A549 (cell line): ENCODE measurements around the gene NR3C1. TPM values are rescaled to one million over a fixed set of nuclear protein-coding genes. Genes with fewer than 3 reads are reported as not detected.

Experiments used
- ATAC-seq, 2 experiments: fragments of 200-7000 bp in 1 of 2; fragments of >200 bp in 1 of 2; cut with Nextera tagmentation in 1 of 2; cut with Tn5 transposase in 1 of 2; 3 replicates each; pipeline versions ENCODE4 v1.8.0 to v1.9.1; 2018 to 2020; ENCODE audit warnings: mild to moderate bottlenecking in 1 of 2, moderate library complexity in 1 of 2
- CTCF ChIA-PET: fragments of 300-600 bp; sonication (Branson Sonifier 250); formaldehyde crosslinking; extraction: SDS; loops from one replicate; lab custom pipeline; 2021; ENCODE audit warnings: antibody characterized with exemption, inconsistent platforms; lab: Yijun Ruan, JAX
- POLR2A ChIA-PET: fragments of 350-600 bp; formaldehyde crosslinking; extraction: SDS; loops from one replicate; lab custom pipeline; 2021; ENCODE audit warnings: antibody characterized with exemption, inconsistent platforms; lab: Yijun Ruan, JAX
- DNase-seq, 2 experiments: peaks; one replicate each; pipeline versions ENCODE4 v3.0.0 to v3.0.0-alpha.2; 2011 to 2016; ENCODE audit warnings: low read depth in 1 of 2, low spot score in 1 of 2
- FAIRE-seq: peaks from 2 replicates; lab custom pipeline; 2011; peaks lifted over from hg19 to GRCh38; lab: Jason Lieb, UNC
- H3K27ac ChIP-seq, 2 experiments: fragments of >200 bp; sonication (Bioruptor Twin); formaldehyde crosslinking; 3 replicates each; pipeline ENCODE4 v1.5.1; 2016 to 2017
- H3K4me1 ChIP-seq: fragments of >200 bp; sonication (Bioruptor Twin); formaldehyde crosslinking; 3 replicates; pipeline ENCODE4 v1.6.1; 2016
- H3K4me2 ChIP-seq: fragments of >200 bp; sonication (Bioruptor Twin); formaldehyde crosslinking; 3 replicates; pipeline ENCODE4 v1.6.1; 2016
- H3K4me3 ChIP-seq: fragments of >200 bp; sonication (Bioruptor Twin); formaldehyde crosslinking; 3 replicates; pipeline ENCODE4 v1.5.1; 2016
- H3K9me3 ChIP-seq: fragments of >200 bp; sonication (Bioruptor Twin); formaldehyde crosslinking; 3 replicates; pipeline ENCODE4 v1.6.1; 2016
- CBX8 ChIP-seq: fragments of 200-600 bp; sonication (generic); IDR thresholded peaks from 2 replicates; pipeline ENCODE4 v1.6.1; 2016
- EHMT2 ChIP-seq: fragments of 200-600 bp; sonication (generic); IDR thresholded peaks from 2 replicates; pipeline ENCODE4 v1.6.1; 2016; ENCODE audit warnings: antibody characterized with exemption, low read depth, mild to moderate bottlenecking, moderate library complexity
- ELK1 ChIP-seq: fragments of 150-350 bp; IDR thresholded peaks from 2 replicates; pipeline ENCODE4 v1.6.1; 2014; ENCODE audit warnings: low read depth, mild to moderate bottlenecking, low read length
- EP300 ChIP-seq, 2 experiments: fragments of >200 bp; sonication (Bioruptor Twin); formaldehyde crosslinking; IDR thresholded peaks; 2 replicates in 1 of 2; 3 replicates in 1 of 2; pipeline ENCODE4 v1.6.1; 2016 to 2017
- ESRRA ChIP-seq: fragments of 150-350 bp; IDR thresholded peaks from 2 replicates; pipeline ENCODE4 v1.6.1; 2014; ENCODE audit warnings: mild to moderate bottlenecking, low read length, borderline replicate concordance
- FOSB ChIP-seq: fragments of 250-450 bp; sonication (Bioruptor Pico); IDR thresholded peaks from 2 replicates; pipeline ENCODE4 v1.5.0; 2020; ENCODE audit warnings: mild to moderate bottlenecking, moderate library complexity
- FOSL2 ChIP-seq, 2 experiments: fragments of 450-650 bp in 1 of 2; fragments of >200 bp in 1 of 2; sonication (Bioruptor Twin) in 1 of 2; formaldehyde crosslinking; IDR thresholded peaks; 2 replicates each; pipeline versions ENCODE4 v1.5.0 to v1.6.1; 2016 to 2020; ENCODE audit warnings: mild to moderate bottlenecking in 1 of 2, moderate library complexity in 1 of 2
- FOXS1 ChIP-seq: fragments of 250-450 bp; sonication (Bioruptor Pico); IDR thresholded peaks from 2 replicates; pipeline ENCODE4 v1.5.0; 2020; ENCODE audit warnings: mild to moderate bottlenecking, moderate library complexity
- HDAC2 ChIP-seq: fragments of 200-600 bp; sonication (generic); IDR thresholded peaks from 2 replicates; pipeline ENCODE4 v1.6.1; 2016
- HOXB13 ChIP-seq: fragments of 250-450 bp; sonication (Bioruptor Pico); IDR thresholded peaks from 2 replicates; pipeline ENCODE4 v1.5.0; 2020; ENCODE audit warnings: low read depth, mild to moderate bottlenecking, moderate library complexity
- KDM1A ChIP-seq: fragments of 200-600 bp; sonication (generic); IDR thresholded peaks from 2 replicates; pipeline ENCODE4 v1.6.1; 2016; ENCODE audit warnings: low read depth, mild to moderate bottlenecking
- MAFK ChIP-seq: fragments of 450-650 bp; IDR thresholded peaks from 2 replicates; pipeline ENCODE4 v1.6.1; 2014; ENCODE audit not compliant: partially characterized antibody
- MAX ChIP-seq: IDR thresholded peaks from 2 replicates; pipeline ENCODE4 v1.6.1; 2012
- MAZ ChIP-seq: fragments of 150-350 bp; IDR thresholded peaks from 2 replicates; pipeline ENCODE4 v1.6.1; 2014; ENCODE audit warnings: antibody characterized with exemption, low read depth, low read length, borderline replicate concordance
- NPAS2 ChIP-seq: fragments of 250-450 bp; sonication (Bioruptor Pico); IDR thresholded peaks from 2 replicates; pipeline ENCODE4 v1.8.0; 2022; ENCODE audit warnings: mild to moderate bottlenecking, moderate library complexity, borderline replicate concordance
- NR3C1 ChIP-seq: fragments of >200 bp; sonication (Bioruptor Twin); formaldehyde crosslinking; IDR thresholded peaks from 3 replicates; pipeline ENCODE4 v1.6.1; 2017
- PBX3 ChIP-seq: IDR thresholded peaks from 2 replicates; pipeline ENCODE4 v1.6.1; 2012
- PHF8 ChIP-seq: fragments of 200-600 bp; sonication (generic); IDR thresholded peaks from 2 replicates; pipeline ENCODE4 v1.6.1; 2016; ENCODE audit warnings: low read depth, mild to moderate bottlenecking, antibody characterized with exemption, moderate library complexity, borderline replicate concordance
- RCOR1 ChIP-seq: fragments of 150-350 bp; IDR thresholded peaks from 2 replicates; pipeline ENCODE4 v1.6.1; 2014; ENCODE audit warnings: antibody characterized with exemption, low read length, low read depth
- RFX5 ChIP-seq: fragments of 450-650 bp; IDR thresholded peaks from 2 replicates; pipeline ENCODE4 v1.7.1; 2014; ENCODE audit warnings: antibody characterized with exemption, mild to moderate bottlenecking, moderate library complexity
- RNF2 ChIP-seq: fragments of 200-600 bp; sonication (generic); IDR thresholded peaks from 2 replicates; pipeline ENCODE4 v1.6.1; 2016; ENCODE audit warnings: low read depth, mild to moderate bottlenecking, antibody characterized with exemption, moderate library complexity, borderline replicate concordance
- SMC3 ChIP-seq: fragments of >200 bp; sonication (Bioruptor Twin); formaldehyde crosslinking; IDR thresholded peaks from 3 replicates; pipeline ENCODE4 v1.6.1; 2018; ENCODE audit warnings: inconsistent platforms
- SREBF2 ChIP-seq: fragments of 450-650 bp; IDR thresholded peaks from 2 replicates; pipeline ENCODE4 v1.6.1; 2014; ENCODE audit warnings: mild to moderate bottlenecking, moderate library complexity
- TFCP2L1 ChIP-seq: fragments of 250-450 bp; sonication (Bioruptor Pico); IDR thresholded peaks from 2 replicates; pipeline ENCODE4 v1.5.0; 2021; ENCODE audit warnings: mild to moderate bottlenecking
- ZC3H11A ChIP-seq: fragments of 450-650 bp; IDR thresholded peaks from 2 replicates; pipeline ENCODE4 v1.6.1; 2014; ENCODE audit warnings: antibody characterized with exemption, mild to moderate bottlenecking
- ZFP36 ChIP-seq: fragments of 450-650 bp; IDR thresholded peaks from 2 replicates; pipeline ENCODE4 v1.6.1; 2014; ENCODE audit warnings: borderline replicate concordance; ENCODE audit not compliant: partially characterized antibody
- ZNF302 ChIP-seq: fragments of 250-450 bp; sonication (Bioruptor Pico); IDR thresholded peaks from 2 replicates; pipeline ENCODE4 v1.9.0; 2021; ENCODE audit warnings: inconsistent platforms, mild to moderate bottlenecking, moderate library complexity
- ZSCAN20 ChIP-seq: fragments of 250-450 bp; sonication (Bioruptor Pico); IDR thresholded peaks from 2 replicates; pipeline ENCODE4 v1.8.0; 2022; ENCODE audit warnings: mild to moderate bottlenecking, moderate library complexity
- WGBS: methylation state at CpG from one replicate; pipeline ENCODE4 v1.1.6; 2017; ENCODE audit errors: missing lambda C conversion rate; 5-methylcytosine and 5-hydroxymethylcytosine counted together
- polyA plus RNA-seq, 4 experiments: library from polyadenylated mRNA; depleted of rRNA in 3 of 4; stranded (reverse); fragments of >200 nt; fragmentation: RNase III in 1 of 4; extraction: RNeasy Plus Mini Kit Qiagen cat#74134 plus additional on column Dnase treatment in 1 of 4; gene quantifications; 2 replicates in 3 of 4; 3 replicates in 1 of 4; pipeline ENCODE4 v1.2.3, GENCODE V29; 2011 to 2017

The NR3C1 gene
- polyA plus RNA-seq, 2 of the 4 experiments (the other 2 are of a cell fraction), result 46.5 to 73.0 TPM

GRCh38 chr5:143268388-143268787, 135.1 kb downstream of the NR3C1 start:
- DNase-seq, result no peak
- no peak overlapping the region for H3K27ac ChIP-seq
- no peak for TF ChIP-seq ZC3H11A
- TF ChIP-seq EP300 (IDR thresholded peaks at IDR 0.05), result no peak
- no peak for TF ChIP-seq HOXB13
- no peak for TF ChIP-seq RFX5
- TF ChIP-seq ELK1, result no peak
- no peak for TF ChIP-seq SMC3
- TF ChIP-seq ZNF302 (CRISPR knock-in tag), result no peak
- TF ChIP-seq ESRRA, result no peak
- TF ChIP-seq SREBF2, result no peak
- TF ChIP-seq TFCP2L1 (CRISPR knock-in tag), result no peak
- TF ChIP-seq NPAS2 (CRISPR knock-in tag), result no peak
- TF ChIP-seq PBX3, result no peak
- TF ChIP-seq HDAC2, result no peak
- TF ChIP-seq RCOR1, result no peak
- TF ChIP-seq MAZ, result no peak
- TF ChIP-seq PHF8, result no peak
- no peak for TF ChIP-seq FOSB (CRISPR knock-in tag)
- ChIA-PET CTCF (interaction anchor here (0.7 kb wide), 1 partner anchor 30 kb away, joined by 5 read pairs; no protein-coding TSS in a partner anchor), POLR2A (no interaction called here)
- WGBS, result 91% methylated on average over 2 of the region's 2 CpGs
- H3K4me1 ChIP-seq, result peaks cover 7% of the 10 kb centered on the region
- no peak overlapping the region for H3K4me2 ChIP-seq
- peaks cover 10% of the 10 kb centered on the region; the same call in 1 of the 3 replicates for H3K9me3 ChIP-seq
- FAIRE-seq, result no peak
- no peak overlapping the region for H3K4me3 ChIP-seq
- no peak for ATAC-seq

DNA sequence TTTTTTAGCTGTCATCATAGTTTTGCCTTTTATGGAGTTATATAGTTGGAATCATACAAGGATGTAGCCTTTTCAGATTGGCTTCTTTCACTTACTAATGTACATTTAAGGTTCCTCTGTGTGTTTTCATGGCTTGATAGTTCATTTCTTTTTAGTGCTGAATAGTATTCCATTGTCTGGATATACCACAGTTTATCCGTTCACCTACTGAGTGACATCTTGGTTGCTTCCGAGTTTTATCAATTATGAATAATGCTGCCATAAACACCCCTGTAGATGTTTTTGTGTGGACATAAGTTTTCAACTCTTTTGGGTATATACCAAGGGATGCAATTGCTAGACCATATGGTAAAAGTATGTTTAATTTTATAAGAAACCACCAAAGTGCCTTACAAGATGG, 136.3 kb downstream of the NR3C1 start:
- Histone ChIP-seq H3K4me1 (peaks cover 19% of the 10 kb centered on the region), H3K27ac (no peak overlapping the region), H3K4me2 (no peak overlapping the region), H3K9me3 (peaks cover 10% of the 10 kb centered on the region; the same call in 1 of the 3 replicates), H3K4me3 (no peak overlapping the region)
- ATAC-seq (no peak), FAIRE-seq (no peak), DNase-seq (no peak)
- TF ChIP-seq RNF2, result no peak
- TF ChIP-seq SMC3, result no peak
- TF ChIP-seq FOXS1 (CRISPR knock-in tag), result no peak
- TF ChIP-seq MAFK, result no peak
- no peak for TF ChIP-seq RFX5
- no peak for TF ChIP-seq ZC3H11A
- no peak for TF ChIP-seq MAX
- TF ChIP-seq FOSL2 (IDR thresholded peaks at IDR 0.05), result no peak
- TF ChIP-seq FOSL2 (CRISPR knock-in tag; IDR thresholded peaks at IDR 0.05), result no peak
- no peak for TF ChIP-seq ZNF302 (CRISPR knock-in tag)
- no peak for TF ChIP-seq MAZ
- TF ChIP-seq ZFP36, result no peak
- TF ChIP-seq ZSCAN20, result no peak
- no peak for TF ChIP-seq KDM1A
- TF ChIP-seq EHMT2, result no peak
- TF ChIP-seq NR3C1, result no peak
- TF ChIP-seq CBX8, result no peak
- ChIA-PET CTCF (interaction anchor here (1.1 kb wide), 1 partner anchor 20 kb away, joined by 4 read pairs; no protein-coding TSS in a partner anchor), POLR2A (no interaction called here)
- WGBS, result 97% methylated on average over 2 of the region's 2 CpGs
